Right ventricle myocardium inferior (tissue), 1 donor: ENCODE measurements around the gene SLCO3A1. TPM values are rescaled to one million over a fixed set of nuclear protein-coding genes. Genes with fewer than 3 reads are reported as not detected.

Experiments used
- ATAC-seq: fragments of 200-7000 bp; cut with Tn5 transposase; one replicate; pipeline ENCODE4 v1.9.1; 2020; ENCODE audit warnings: mild to moderate bottlenecking, moderate library complexity
- DNase-seq: peaks from one replicate; pipeline ENCODE4 v3.0.0; 2021; ENCODE audit errors: missing footprints
- intact Hi-C: fragments of 100-400 bp; cut with DNase I; formaldehyde crosslinking; loops from one replicate; pipeline ENCODE4 v1.11.0; 2022
- total RNA-seq: library from RNA; stranded (reverse); fragmentation: NEBNext Ultra II Directional; extraction: Animal tissue kit (Norgen Biotek cat#: 25700); gene quantifications from one replicate; pipeline ENCODE4 v1.2.1, GENCODE V29; 2021
- donor health status: DM: no; HTN: yes; CAD: no; lungs with severe emphysema.

Gene SLCO3A1
- total RNA-seq, 1 donor from 2014 or later = 45.9 TPM

DNA sequence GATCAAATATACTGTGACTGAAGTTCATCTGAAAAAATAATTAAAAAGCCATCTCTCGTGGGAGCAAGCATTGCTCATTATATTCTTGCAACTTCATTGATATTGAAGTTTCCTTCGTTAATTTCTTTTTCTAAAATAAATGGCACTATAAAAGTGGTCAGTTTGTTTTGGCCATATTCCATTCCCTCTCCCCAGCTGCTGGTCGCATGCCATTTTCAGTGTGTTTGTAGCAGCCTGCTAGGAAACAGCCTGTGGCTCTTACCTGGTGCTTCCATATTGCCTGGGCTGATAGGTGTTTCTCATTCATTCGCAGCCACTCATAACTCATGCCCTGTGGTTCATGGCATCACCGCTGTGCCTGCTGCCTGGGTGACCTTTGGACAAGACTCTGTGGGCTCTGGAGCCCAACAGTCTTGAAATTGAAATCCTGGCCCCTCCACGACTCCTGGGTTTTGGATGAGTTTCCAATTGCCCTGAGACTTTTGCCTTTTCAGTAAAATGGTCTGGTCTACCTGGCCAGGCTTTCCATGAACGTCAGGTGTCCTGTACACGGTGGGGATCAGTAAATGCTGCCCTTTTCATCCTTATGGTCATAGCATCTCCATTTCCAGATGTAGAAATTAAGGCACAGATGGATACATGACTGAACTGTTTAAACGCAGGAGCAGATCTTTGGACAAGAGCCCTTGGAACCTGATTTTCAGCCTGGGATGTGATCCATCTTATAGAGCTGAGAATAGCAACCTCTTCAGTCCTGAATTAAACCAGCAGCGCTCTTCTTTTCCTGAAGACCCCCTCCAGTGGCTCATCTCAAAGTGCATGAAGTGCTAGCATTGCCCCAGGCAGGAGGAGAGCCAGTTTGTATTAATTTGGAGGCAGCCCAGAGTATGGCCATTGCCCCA lies 69.4 kb downstream of the SLCO3A1 start:
- ATAC-seq = no peak
- intact Hi-C loops = loop anchor here (5.0 kb wide), 2 partner anchors 49 to 56 kb away; no protein-coding TSS in a partner anchor
- DNase-seq = no peak

DNA sequence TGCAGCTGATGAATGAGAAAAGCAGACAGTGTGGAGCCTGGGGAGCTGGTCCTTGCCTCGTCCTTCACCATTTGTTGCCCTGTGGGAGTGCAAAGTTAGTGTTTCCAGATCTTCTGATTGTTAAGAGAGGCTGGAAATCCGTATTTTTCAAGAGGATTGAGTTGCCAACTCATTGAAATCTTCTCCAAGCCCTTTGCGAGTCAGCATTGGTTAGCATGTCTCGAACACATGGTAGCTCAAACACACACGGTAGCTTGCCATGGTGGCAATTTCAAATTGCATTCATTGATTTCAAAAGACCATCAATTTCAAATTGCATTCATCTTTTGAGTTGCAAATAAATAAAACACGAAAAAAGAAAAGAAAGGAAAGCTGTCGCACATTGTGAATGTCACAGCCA lies 70.7 kb downstream of the SLCO3A1 start:
- intact Hi-C loops = loop anchor here (5.0 kb wide), 2 partner anchors 48 to 57 kb away; no protein-coding TSS in a partner anchor
- ATAC-seq (no peak), DNase-seq (no peak)

DNA sequence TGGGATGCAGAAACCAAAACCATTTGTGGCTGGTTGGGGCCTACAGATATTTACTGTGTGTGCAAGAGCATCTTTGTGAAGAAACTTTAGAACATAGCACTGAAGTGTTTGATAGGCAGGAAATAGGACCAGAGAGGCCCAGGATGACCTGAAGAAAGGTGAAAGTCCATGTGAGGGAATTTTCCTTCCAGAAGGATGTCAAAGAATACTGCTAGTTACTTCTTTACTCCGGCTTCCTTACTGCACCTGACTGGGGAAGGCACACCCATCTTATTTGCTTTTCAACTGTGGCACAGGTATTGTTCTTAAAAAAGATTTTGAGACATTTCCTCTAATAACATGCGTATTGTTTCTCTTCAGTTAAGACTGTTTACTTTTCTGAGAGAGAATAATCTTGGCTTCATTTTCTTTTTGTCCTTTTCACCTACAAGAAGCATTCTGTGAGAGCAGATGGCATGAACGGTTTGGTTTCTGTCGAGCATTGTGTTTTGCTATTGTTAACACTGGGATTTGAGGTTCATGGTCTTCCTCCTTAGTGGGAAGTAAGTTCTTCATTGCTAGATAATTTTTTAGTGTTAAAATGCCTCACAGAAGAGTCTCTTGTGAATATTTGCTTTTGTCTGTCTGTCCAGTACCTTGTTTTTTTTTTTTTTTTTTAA lies 71.5 kb downstream of the SLCO3A1 start:
- DNase-seq = no peak
- intact Hi-C loops = loop anchor here (5.0 kb wide), 3 partner anchors 33 to 58 kb away; no protein-coding TSS in a partner anchor
- no peak for ATAC-seq

DNA sequence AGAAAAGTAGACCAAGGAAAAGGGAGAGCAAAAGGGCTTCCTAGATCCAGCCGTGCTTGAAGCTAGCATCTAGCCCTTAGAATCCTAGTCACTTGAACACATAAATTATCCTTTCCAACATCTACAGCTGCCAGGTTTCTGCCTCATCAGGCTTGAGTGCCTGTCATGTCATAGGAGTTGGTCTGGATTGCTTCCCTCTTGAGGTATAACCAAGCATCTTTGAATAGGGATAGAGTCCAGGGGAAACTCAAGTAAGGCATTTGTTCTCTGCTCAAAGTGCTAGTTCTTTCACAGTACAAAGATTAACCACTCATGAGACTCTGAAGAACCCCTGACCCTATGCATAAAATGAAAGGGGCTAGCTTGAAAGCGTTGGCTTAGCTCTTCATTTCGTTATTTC lies 72.3 kb downstream of the SLCO3A1 start:
- intact Hi-C loops = loop anchor here (5.0 kb wide), 1 partner anchor 33 kb away; no protein-coding TSS in a partner anchor
- no peak for ATAC-seq
- no peak for DNase-seq

DNA sequence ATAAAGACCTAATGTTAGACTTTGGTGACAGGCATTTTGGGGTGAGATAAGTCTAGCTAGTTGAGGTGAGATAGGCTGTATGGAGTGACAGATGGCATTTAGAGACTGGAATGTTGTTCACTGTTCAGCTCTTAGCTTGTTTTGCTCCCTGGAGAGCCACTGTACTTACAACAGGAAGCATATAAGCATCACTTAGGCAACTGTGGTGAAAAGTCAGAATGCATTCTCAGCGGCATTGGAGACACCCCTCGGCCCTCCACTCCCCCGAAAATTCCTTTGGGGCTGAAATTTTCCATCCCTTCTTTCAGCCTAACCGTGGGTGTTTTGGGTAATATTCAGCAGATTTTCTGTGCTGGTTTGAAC lies 73.4 kb downstream of the SLCO3A1 start:
- no peak for DNase-seq
- intact Hi-C loops = loop anchor here (5.0 kb wide), 1 partner anchor 35 kb away; no protein-coding TSS in a partner anchor
- peak; percentile 47 for ATAC-seq

DNA sequence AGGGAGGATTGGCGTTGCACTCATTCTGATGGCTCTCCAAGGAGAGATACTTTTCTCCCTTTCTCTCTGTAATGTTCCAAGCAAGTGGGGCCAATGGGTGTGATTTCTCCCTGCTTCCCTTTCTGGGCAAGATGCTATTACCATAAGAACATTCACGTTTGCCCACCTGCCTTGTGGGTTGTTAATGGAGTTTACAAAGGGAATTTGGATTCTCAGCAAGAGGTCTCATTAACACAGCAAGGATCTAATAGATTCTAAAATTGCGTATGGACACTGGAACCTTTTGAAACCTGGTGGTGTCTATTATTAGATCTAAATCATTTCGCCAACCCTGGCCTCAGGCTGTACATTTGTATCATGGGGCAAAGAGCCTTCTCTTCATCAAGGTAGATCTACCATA lies 74.1 kb downstream of the SLCO3A1 start:
- ATAC-seq (no peak), DNase-seq (no peak)
- intact Hi-C loops = loop anchor here (5.0 kb wide), 1 partner anchor 35 kb away; no protein-coding TSS in a partner anchor

DNA sequence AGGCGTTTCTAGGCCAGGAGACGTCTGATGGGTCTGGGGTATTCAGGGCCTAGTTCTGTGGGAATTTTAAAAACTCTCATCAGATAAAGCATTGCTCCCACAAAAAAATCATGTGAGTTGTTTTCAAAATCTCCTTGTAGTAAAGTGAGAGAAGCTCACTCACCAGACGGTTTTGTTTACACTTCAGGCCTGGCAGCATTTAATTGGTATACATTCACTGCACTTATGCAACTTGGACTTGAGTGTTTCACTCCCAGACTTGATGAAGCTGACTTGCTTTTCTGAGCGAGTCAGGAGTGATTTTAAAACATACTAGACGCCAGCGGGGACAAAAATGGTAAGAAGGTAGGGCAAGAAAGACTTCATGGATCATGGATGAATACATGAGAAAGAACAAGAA lies 75.2 kb downstream of the SLCO3A1 start:
- intact Hi-C loops = loop anchor here (5.0 kb wide), 1 partner anchor 36 kb away; no protein-coding TSS in a partner anchor
- DNase-seq (no peak), ATAC-seq (no peak)

DNA sequence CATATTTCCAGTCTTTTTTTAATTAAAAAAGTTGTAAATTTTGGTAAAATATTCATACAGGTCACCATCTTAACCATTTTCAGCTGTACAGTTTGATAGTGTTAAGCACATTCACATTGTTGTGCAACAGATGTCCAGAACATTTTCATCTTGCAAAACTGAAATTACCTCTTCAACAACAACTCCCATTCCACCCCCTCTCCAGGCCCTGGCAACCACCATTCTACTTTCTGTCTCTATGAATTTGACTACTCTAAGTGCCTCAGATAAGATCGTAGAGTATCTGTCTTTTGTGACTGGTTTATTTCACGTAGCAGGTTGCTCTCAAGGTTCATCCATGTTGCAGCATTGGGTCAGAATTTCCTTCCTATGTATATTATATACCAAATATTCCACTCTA lies 76.0 kb downstream of the SLCO3A1 start:
- intact Hi-C loops = loop anchor here (5.0 kb wide), 1 partner anchor 37 kb away; no protein-coding TSS in a partner anchor
- no peak for DNase-seq

DNA sequence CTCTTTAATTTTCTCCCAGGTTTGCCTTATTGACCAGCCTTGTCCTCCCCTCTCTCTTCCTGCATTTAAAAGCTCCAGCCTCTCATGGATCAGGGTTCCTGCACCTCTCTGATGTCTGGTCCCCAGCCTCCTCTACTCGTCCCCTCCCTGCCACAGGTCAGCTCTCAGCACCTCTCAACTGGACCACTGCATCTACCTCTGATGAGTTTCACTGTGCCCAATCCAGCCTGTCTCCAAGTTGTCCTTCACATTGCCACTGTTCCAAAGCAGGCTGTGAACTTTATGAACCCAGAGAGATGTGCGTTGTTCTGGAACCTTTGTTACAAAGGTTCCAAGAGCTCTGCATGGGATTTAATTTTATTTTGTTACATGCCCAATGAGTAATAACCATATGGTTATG lies 76.6 kb downstream of the SLCO3A1 start:
- peak; percentile 47 for ATAC-seq
- DNase-seq = no peak
- intact Hi-C loops = no loop called here

More for the DNA sequence above, 76.0 kb downstream of the SLCO3A1 start:
- ATAC-seq = peak; percentile 74

DNA sequence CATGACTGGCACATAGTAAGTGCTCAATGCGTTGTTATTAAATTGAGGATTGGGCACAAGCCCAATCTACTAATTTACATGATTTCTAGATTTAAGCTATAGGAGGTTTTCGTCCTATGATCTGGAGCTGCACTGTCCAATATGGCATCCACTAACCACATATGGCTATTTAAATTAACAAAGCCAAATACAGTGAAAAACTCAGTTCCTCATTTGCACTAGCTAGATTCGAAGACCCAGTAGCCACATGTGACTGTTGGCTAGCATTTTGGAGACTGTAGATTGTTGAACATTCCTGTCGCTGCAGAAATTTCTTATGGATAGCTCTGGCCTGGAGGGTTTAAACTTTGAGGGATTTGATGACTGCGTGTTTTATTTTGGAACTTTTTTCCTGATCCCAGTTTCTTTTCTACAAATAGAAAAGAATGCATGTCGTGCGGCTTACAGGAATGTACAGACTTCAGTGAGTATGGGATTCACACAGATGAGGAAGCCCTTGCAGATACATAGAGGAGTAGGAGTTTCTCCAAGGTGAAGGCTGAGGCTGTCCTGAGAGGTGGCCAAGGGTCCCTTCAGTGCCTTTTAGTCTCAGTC lies 82.8 kb downstream of the SLCO3A1 start:
- intact Hi-C loops = no loop called here
- ATAC-seq = no peak
- DNase-seq = no peak

DNA sequence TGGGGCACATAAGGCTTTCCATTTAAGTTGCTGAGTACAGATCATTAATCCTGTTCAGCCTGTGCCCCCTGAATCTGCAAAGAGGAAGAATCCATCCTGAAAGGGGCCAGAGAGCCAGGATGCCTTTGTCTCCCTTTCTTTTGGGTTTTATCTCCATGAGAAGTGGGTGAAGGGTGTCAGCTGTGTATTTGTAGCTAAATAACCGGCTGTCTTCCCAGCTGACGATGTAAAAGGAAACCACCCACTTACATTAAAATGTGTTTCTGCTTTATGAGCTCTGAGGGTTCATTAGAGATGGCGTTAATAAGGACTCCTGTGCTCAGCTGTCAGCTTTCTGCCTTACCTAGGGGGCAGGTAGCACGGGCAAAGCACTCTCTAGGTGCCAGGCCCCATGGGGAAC lies 83.4 kb downstream of the SLCO3A1 start:
- intact Hi-C loops = no loop called here

DNA sequence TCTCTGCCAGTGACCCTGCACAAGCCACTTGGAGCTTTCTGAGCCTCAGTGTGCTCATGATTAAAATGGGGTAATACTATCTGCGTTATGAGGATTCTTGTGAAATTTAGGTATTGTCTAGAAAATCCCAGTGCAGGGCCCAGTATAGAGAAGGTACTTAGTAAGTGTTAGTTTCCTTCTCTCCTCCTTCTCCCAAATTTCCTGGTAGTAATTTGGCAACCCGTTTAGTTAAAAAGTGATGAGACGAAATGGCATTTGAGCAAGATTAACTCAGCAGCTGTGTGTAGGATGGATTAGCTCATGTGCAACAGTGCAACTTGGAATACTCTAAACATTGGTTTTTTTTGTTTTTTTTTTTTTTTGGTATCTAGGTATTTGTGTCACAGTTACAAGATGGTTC lies 84.6 kb downstream of the SLCO3A1 start:
- no peak for ATAC-seq
- intact Hi-C loops = no loop called here
- DNase-seq = no peak

More for the DNA sequence above, 83.4 kb downstream of the SLCO3A1 start:
- DNase-seq = no peak
- no peak for ATAC-seq

DNA sequence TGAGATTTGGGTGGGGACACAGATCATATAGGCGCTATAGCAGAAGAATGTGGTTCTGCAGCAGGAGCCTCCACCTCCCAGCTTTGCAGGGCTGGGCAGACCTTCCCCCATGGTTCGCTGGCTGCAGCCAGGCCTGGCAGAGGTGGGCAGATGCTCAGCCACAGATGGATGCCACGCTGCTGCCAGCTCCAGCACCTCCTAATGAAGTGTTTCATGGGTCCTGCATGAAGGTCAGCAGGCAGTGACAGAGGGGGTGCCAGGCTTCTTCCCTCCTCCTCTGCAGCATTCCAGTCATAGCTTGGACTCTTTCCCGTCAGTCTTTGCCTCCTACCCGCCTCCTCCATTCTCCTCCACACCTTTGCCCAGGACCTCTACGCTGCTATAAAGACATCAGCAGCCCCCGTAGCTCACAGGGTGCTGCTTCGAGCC lies 85.9 kb downstream of the SLCO3A1 start:
- ATAC-seq (peak; percentile 81), DNase-seq (peak; percentile 71)
- intact Hi-C loops = no loop called here

DNA sequence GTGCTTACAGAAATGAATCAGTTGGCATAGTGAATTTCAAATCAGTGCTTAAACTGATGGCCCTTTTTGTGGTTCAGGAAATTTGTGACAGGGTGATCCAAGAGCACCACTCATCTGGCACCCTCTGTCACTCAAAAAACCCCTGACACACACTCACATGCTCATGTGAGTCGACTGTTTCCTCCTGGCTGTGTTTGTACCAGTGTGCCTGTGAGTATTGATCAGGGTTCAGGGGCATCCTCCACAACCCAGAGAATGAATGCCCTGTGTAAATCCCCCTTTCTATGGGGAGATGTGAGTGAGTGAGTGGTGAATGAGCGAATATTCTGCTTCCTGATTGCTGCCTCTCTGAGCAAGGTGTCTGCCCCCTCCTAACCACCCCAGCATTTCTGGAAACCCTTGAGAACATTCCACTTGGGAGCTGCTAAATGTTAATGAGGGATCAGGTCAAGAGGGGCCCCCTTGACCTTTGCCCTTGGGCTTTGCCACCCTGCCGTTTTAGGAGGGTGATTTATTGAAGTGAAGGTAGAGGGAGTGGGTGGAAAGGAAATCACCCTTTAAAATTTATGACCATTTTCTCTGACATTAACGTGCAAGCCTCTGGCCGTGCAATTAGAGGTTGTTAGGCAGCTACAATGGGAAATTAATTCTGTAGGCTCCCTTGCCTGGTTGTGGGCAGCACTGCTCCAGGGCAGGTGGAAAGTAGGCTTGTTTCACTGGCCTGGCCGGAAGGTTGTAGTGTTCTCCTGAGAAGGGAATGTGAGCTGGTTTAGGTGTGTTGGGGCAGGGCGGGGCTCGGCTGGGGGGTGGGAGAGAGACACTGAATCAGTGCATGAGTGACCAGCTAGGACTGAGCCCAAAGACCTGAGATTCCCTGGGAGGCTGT lies 87.2 kb downstream of the SLCO3A1 start:
- DNase-seq (no peak), ATAC-seq (no peak)
- intact Hi-C loops = no loop called here

DNA sequence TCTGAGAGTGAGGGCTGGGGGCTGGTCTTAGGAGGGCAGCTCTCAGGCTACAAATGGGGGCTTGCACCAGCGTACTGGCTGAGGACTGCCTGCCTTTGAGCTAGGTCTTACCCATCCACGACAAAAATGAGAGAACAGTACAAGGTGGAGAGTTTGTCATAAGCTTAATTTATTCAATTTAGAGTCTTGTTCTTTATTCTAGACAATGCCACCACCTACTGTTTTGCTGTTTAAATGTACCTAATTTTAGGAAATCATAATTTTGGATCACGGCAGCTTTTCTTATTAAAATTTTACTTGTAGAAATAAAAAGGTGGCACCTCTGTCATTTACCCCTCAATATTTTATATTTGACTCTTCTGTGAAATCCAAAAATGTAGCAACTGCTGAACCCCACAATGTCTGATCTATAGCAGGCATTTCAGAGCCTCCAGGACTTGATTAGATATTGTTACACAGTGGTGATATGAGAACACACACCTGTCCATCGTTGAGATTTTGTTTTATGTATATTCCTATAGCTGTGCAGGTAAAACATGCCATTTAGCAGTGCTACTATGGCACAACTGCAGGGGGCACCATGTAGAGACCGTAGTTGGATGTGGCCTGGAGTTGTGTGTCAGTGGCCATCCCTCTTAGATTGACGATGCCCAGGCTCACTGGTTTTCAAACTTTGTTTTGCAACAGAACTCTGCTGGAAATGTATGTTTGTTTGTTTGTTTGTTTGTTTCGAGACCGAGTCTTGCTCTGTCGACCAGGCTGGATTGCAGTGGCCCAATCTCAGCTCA lies 88.6 kb downstream of the SLCO3A1 start:
- intact Hi-C loops = loop anchor here (2.0 kb wide), 2 partner anchors 89 to 135 kb away; partner anchors contain the start of gene SLCO3A1
- ATAC-seq (no peak), DNase-seq (no peak)

DNA sequence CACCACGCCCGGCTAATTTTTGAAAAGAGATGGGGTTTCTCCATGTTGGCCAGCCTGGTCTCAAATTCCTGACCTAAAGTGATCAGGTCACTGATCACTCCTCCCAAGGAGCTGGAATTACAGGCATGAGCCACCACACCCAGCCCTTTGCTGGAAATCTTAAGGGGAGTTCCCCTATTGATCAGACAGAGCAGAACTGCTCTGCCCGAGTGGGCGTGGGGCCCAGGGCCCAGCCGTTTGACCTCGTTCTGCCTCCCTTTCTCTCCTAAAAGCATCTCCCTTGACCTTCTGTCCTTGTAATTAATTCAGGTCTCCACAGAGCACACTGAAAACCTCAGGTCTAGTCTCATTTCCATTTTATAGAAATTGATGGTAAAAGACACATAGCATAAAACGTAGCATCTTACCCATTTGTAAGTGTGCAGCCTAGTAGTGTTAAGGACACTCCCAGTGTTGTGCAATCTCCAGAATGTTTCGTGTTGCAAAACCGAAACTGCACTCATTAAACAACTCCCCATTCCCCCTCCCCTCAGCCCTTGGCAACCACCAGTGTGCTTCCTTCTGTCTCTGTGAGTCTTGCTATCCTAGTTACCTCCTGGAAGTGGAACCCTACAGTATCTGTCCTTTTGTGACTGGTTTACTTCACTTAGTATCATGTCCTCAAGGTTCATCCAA lies 89.3 kb downstream of the SLCO3A1 start:
- DNase-seq (peak; percentile 90), ATAC-seq (peak; percentile 88)
- intact Hi-C loops = loop anchor here (2.0 kb wide), 2 partner anchors 90 to 134 kb away; partner anchors contain the start of gene SLCO3A1

DNA sequence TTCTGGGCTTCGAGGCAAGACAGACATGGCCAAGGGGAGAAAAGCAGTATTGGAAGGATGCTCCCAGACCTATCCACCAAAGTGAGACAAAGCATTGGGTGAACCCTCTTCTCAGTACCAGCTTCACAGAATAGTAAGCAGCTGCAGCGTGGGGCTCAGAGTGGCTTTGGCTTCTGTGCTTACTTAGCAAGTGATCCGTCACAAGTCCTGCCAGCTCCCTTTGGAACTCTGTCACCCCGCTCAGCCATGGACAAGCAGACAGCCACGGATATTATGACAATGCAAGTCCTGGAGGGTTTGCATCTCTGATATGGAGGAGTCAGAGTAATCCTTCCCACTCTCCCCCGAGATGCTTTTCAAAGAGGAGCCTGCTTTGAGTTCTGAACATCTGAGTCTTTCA lies 90.8 kb downstream of the SLCO3A1 start:
- peak; percentile 26 for ATAC-seq
- intact Hi-C loops = no loop called here

More for the DNA sequence above, 90.8 kb downstream of the SLCO3A1 start:
- DNase-seq = no peak
